C4-2B (cell line): ENCODE results near the gene HMX1.

Experiments used
- H3K27ac ChIP-seq: fragments of 450-650 bp; 2 replicates; pipeline ENCODE4 v1.5.1; 2017
- ZFX ChIP-seq: fragments of 450-650 bp; IDR thresholded peaks from 2 replicates; pipeline ENCODE4 v1.6.1; 2017
- TF ChIP-seq, protein P1 (sequence below): fragments of 450-650 bp; conservative IDR thresholded peaks from 2 replicates; pipeline ENCODE4 v1.5.1; 2017; ENCODE audit warnings: mild to moderate bottlenecking

The HMX1 gene

DNA sequence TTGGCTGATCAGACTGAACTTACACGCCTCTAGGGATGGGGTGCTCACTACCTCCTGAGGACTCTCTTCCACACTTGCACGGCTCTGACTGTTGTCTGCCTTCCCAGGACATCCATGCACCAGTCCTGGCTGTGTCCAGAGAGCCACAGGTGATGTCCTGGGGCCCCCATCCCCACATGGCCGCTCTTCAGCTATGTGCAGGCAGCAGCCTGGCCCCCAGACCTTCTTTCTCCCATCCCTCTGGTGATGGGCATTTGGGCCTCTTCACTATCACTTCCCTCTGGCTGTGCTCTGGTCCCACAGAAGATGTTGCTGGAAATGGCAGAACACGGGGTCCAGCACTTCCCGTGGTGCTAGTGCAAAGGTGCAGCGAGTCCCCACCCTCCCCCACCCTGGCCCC lies 40.9 kb upstream of the HMX1 start:
- no peak overlapping the region for H3K27ac ChIP-seq
- TF ChIP-seq, protein P1, sequence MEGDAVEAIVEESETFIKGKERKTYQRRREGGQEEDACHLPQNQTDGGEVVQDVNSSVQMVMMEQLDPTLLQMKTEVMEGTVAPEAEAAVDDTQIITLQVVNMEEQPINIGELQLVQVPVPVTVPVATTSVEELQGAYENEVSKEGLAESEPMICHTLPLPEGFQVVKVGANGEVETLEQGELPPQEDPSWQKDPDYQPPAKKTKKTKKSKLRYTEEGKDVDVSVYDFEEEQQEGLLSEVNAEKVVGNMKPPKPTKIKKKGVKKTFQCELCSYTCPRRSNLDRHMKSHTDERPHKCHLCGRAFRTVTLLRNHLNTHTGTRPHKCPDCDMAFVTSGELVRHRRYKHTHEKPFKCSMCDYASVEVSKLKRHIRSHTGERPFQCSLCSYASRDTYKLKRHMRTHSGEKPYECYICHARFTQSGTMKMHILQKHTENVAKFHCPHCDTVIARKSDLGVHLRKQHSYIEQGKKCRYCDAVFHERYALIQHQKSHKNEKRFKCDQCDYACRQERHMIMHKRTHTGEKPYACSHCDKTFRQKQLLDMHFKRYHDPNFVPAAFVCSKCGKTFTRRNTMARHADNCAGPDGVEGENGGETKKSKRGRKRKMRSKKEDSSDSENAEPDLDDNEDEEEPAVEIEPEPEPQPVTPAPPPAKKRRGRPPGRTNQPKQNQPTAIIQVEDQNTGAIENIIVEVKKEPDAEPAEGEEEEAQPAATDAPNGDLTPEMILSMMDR = no peak
- TF ChIP-seq ZFX = no peak

DNA sequence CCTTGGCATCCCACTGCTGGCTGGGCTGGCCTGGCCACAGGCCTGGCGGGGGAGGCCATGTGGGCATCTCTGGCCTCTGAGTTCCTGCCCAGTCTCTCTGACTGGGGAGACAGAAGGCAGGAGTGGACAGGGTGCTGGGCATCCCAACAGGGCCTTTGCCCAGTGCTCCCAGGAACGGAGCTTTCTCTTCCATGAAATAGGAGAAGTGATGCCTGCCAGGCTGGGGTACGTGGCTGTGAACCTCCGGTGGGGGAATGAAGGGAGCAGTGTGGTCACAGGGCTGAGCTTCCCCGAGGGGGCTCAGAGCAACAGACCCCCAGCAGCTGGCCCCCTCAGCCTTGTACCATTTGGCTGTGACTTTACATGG lies 40.4 kb upstream of the HMX1 start:
- no peak for TF ChIP-seq ZFX
- TF ChIP-seq, protein P1 = no peak
- no peak overlapping the region for H3K27ac ChIP-seq

DNA sequence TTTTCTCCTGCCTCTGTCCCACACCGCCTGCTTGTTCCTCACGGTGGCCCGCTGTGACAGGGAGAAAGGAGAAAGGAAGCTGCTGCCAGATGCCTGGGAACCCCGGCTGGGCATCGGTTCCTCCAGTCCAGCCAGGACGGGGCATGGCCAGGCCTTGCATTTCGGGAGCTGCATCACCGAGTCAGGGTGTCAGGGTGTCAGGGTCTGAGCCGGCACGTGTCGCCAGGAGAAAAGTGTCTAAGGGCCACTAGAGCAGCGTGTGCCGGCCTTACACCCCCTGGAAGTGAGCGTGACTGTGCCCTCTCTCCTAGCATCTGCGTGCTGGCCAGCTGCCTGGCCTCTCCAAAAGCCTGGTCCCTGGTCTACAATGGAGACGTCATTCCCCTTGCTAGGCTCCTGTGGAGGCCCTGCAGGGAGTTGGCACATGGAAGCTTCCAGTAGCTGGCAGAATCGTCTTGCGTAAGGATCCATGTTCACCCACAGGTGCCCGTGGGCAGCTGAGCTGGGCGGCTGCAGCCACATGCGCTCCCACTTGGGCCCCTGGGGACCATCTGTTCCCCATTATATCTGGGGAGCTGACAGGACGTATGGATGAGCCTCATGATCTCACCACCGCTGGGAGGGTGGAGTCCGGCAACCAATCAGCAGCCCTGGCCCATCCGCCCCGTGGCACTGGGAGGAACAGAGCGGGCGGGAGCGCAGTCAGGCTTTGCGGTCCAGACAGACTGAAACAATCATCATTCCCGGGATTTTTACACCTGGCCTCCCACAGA lies 39.9 kb upstream of the HMX1 start:
- no peak overlapping the region for H3K27ac ChIP-seq
- no peak for TF ChIP-seq ZFX
- TF ChIP-seq, protein P1 = no peak

DNA sequence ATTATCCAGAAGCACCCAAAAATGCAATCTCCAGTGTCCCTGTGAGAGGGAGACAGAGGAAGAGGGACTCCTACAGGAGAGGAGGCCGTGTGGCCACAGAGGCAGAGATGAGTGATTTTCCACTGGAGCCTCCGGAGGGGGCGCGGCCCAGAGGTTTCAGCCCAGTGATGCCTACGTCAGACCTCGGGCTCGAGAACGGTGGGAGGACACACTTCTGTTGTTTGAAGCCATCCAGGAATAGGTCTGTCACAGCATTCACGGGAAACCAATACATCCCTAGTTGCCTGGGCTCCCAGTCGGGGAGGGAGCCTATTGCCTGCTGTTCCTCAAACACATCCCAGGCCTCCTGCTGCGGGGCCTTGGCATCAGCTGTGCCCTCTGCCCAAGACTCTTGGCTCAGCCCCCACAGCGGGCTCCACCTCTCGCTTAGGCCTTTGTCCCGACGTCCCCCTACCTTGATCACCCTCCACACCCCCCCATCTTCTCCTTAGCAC lies 39.2 kb upstream of the HMX1 start:
- TF ChIP-seq, protein P1 = no peak
- no peak for TF ChIP-seq ZFX

DNA sequence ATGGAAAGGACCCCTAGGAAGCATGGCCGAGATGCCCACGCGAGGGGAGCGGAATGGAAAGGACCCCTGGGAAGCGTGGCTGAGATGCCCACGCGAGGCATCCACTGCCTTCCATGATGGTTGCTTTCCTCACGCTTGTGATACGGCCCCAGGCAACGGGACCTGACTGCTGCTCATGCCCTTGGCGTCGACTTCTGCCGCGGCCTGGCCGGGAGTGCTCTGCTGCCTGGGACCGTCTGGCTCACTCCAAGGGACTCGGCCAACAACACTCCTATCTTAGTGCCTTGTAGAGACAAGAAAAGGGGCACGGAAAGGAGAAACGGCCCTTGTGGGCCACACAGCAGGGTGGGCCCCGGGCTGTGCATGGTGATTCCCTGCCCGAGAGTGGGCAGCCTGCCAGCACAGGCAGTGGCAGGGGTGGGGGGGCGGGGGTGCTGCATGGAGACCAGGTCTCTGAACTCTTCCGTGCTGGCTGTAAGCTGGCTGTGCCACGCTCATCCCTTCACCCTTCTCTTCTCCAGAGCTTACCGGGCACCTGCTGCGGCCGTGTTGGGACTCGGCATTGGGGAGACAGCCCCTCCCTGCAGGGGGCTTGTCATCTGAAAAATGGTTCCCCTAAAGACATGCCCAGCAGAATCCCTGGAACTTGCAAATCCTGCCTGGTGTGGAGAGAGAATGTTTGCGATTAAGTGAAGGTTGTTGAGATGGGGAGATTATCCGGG lies 38.6 kb upstream of the HMX1 start:
- no peak for TF ChIP-seq ZFX
- TF ChIP-seq, protein P1 = no peak
- H3K27ac ChIP-seq = no peak overlapping the region

More for the DNA sequence above, 39.2 kb upstream of the HMX1 start:
- H3K27ac ChIP-seq = no peak overlapping the region

DNA sequence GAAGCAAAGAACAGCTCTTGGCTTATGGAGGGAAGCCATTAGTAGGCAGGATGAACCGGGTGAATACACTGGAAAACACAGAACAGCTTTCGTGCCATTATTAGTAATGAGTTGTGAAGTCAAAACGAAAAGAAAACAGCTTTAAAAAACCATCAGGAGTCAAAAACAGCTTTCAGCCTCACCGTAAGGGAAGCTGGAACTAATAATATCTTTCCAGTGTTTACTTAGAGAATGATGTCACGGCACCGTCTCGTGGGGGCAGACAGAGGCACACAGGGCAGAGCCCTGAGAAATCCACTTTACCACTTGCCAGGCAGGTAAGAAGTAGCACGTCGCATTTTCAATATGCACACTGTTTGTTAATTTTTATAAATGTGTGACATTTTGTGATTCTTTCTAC lies 37.9 kb upstream of the HMX1 start:
- H3K27ac ChIP-seq = no peak overlapping the region
- TF ChIP-seq, protein P1 = no peak
- no peak for TF ChIP-seq ZFX
